PFSK-1 (cell line): ENCODE measurements around the gene TMEM117.

Source experiments
- POLR2AphosphoS5 ChIP-seq: IDR thresholded peaks from 2 replicates; pipeline ENCODE4 v1.6.1; 2012; ENCODE audit warnings: low read depth, mild to moderate bottlenecking, control low read depth, low read length, moderate library complexity
- REST ChIP-seq, 2 experiments: IDR thresholded peaks; 2 replicates each; pipeline versions ENCODE4 v1.6.1 to v1.8.0; 2011 to 2012; ENCODE audit warnings: low read depth in 2 of 2, low read length in 2 of 2, control low read depth in 1 of 2, inconsistent platforms in 1 of 2, mild to moderate bottlenecking in 1 of 2, moderate library complexity in 1 of 2; ENCODE audit not compliant: insufficient read depth in 1 of 2
- SIN3A ChIP-seq: IDR thresholded peaks from 2 replicates; pipeline ENCODE4 v1.6.1; 2012; ENCODE audit warnings: mild to moderate bottlenecking, low read length, moderate library complexity, borderline replicate concordance; ENCODE audit not compliant: insufficient read depth
- TAF1 ChIP-seq: IDR thresholded peaks from 2 replicates; pipeline ENCODE4 v1.6.1; 2012; ENCODE audit warnings: low read length, control low read depth, borderline replicate concordance; ENCODE audit not compliant: insufficient read depth

GRCh38 chr12:44114906-44115305 is 279.0 kb downstream of the TMEM117 start:
- TF ChIP-seq TAF1 (no peak), POLR2AphosphoS5 (no peak), REST (IDR thresholded peaks at IDR 0.05; ENCODE audit: insufficient read depth in 1 of 2, low read depth in 2 of 2, low read length in 2 of 2) (no peak), SIN3A (no peak)
